Lower leg skin (tissue), 3 donors: ENCODE measurements around the gene RTP5.

Experiments used
- POLR2A ChIP-seq, 2 donors: fragments of 450-650 bp; IDR thresholded peaks; one replicate each; pipeline ENCODE4 v1.6.1; 2016 to 2017; ENCODE audit warnings: antibody characterized with exemption in 2 of 2, mild to moderate bottlenecking in 1 of 2, moderate library complexity in 1 of 2
- TF ChIP-seq, protein P1 (sequence below), 3 donors: fragments of 450-650 bp; IDR thresholded peaks; one replicate each; pipeline ENCODE4 v1.5.1; 2016; ENCODE audit warnings: antibody characterized with exemption in 3 of 3, mild to moderate bottlenecking in 3 of 3, moderate library complexity in 2 of 3

DNA sequence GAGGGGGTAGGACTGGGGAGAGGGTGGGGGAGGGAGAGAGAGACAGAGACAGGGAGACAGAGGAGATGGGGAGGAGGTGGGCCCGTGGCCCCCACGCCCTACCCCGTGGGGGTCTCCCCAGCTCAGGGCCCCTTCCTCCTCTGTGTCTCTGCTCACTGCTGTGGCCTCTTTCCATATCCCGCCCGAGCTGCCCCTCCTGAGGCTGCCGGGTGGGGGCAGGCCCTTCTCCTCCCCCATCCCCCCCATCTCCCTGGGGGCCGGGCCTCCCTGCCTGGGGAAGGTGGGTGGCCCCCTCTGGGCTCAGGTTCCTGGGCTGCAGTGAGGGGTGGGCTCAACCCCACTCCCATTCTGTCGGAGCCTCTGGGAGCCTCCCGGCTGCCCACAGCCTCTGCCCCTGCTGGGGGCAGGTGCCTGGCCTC, 10.5 kb upstream of the RTP5 start:
- TF ChIP-seq, protein P1, sequence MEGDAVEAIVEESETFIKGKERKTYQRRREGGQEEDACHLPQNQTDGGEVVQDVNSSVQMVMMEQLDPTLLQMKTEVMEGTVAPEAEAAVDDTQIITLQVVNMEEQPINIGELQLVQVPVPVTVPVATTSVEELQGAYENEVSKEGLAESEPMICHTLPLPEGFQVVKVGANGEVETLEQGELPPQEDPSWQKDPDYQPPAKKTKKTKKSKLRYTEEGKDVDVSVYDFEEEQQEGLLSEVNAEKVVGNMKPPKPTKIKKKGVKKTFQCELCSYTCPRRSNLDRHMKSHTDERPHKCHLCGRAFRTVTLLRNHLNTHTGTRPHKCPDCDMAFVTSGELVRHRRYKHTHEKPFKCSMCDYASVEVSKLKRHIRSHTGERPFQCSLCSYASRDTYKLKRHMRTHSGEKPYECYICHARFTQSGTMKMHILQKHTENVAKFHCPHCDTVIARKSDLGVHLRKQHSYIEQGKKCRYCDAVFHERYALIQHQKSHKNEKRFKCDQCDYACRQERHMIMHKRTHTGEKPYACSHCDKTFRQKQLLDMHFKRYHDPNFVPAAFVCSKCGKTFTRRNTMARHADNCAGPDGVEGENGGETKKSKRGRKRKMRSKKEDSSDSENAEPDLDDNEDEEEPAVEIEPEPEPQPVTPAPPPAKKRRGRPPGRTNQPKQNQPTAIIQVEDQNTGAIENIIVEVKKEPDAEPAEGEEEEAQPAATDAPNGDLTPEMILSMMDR (IDR thresholded peaks at IDR 0.05), result no peak
- TF ChIP-seq POLR2A (IDR thresholded peaks at IDR 0.05), result no peak
